Activated T-helper 1 cell treated with anti-CD3 and anti-CD28 coated beads, Interleukin-2, amount 50 U/mL, for 16 hours (primary cell): ENCODE data around the gene SYT9.
"Not testable (repeated sequence)": the region's sequence is repeated elsewhere in the genome, so short reads cannot be mapped to it uniquely, and the experiment has no call there.

Experiments used
- DNase-seq, 2 donors: peaks; one replicate each; pipeline ENCODE4 v3.0.0-alpha.2; 2020; ENCODE audit warnings: low read depth in 1 of 2, low spot score in 1 of 2

SYT9 gene

GRCh38 chr11:7335442-7335841, 83.7 kb downstream of the SYT9 start:
- DNase-seq = not testable (repeated sequence)

DNA sequence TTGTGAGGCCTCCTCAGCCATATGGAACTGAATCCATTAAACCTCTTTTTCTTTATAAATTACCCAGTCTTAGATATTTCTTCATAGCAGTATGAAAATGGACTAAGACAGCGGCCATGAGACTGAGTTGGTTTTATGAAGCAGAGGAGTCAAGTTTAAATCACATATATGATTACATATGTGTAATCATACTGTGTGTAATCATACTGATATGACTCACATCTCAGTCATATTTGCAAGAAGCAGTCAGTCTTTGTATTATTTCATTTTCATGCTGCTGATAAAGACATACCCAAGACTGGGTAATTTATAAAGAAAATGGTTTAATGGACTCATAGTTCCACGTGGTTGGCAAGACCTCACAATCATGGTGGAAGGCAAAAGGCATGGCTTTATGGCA, 89.8 kb downstream of the SYT9 start:
- DNase-seq = no peak

- DNase-seq = no peak
These were observed 96.1 kb downstream of the SYT9 start for GRCh38 chr11:7347611-7348431.

GRCh38 chr11:7348432-7349304, 97.0 kb downstream of the SYT9 start:
- DNase-seq = no peak

- DNase-seq = no peak
These were observed 99.5 kb downstream of the SYT9 start for GRCh38 chr11:7351228-7351627.

DNA sequence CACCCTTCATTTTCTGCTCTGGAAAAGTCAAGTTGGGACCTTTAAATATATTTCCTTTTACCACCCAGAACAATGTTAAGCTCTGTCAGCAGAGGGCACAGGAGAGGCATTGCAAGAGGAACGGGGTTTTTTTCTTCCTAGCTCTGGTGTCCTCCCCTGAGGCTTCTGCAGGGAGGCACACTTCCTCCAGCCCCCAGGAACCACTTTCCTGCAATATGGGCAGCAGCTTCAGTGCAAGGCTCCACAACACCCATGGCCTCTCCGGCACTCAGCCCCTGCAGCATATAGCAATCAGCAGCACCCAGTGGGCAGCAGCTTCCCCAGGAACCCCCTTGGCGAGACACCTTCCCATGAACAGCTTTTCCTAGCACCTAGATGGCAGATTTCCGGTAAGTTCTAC, 101.4 kb downstream of the SYT9 start:
- DNase-seq = no peak

DNA sequence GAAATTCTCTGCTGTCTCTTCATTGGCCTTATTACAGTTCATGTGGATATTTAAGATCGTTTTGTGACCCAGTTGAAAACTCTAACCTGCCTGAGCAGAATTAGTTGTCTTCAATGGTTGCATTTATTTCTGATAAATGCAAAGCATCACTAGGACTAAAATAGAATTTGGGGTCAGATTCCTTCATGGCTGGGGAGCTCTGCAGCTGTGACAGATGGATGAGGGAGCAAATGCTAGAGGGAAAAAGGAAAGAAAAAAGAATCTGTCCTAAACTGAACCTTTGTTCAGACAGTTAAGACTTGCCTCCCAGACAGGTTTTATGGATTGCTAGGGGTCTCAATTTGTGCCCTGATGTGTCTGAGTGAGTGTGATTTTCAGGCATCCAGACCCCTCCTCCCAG, 113.0 kb downstream of the SYT9 start:
- no peak for DNase-seq

- DNase-seq = no peak
These were observed 116.1 kb downstream of the SYT9 start for GRCh38 chr11:7367803-7368202.

DNA sequence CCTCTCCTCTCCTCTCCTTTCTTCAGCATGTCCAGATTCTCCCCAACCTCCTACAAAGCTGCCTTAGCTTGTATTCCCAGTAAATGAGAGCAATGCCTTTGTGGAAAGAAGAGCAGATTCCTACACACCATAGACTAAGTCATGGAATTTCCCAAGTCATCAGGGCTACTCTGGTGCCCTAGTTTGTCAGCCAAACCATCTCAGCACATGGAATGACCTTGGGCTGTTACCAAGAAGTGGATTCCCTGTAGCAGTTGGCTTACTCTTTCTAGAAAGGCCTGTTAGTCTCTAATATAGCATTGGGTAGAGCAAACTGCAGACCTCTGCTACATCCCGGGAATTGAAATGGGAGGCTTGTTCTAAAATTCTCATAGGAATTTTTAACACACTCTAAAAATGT, 124.7 kb downstream of the SYT9 start:
- DNase-seq = no peak

DNA sequence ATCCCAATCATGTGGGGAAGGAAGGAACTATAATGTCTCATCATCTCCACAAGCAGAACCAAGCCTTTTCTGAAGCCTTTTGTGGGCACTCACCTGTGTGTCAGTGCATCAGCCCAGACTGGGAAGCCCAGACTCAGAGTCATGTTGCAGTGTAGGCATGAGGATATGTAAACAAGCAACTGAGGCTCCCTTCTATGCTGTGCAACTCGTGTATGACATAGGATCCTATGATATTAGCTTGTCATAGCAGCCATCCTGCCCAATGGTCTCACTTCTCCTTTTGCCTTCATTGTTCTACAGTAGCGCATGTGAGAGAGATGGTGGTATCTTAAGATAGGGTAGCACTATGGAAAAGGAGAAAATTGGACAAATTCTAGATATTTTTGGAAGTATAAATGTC, 130.2 kb downstream of the SYT9 start:
- DNase-seq = no peak

GRCh38 chr11:7383406-7383805, 131.7 kb downstream of the SYT9 start:
- no peak for DNase-seq

GRCh38 chr11:7384691-7385090, 133.0 kb downstream of the SYT9 start:
- no peak for DNase-seq

- no peak for DNase-seq
These were observed 133.8 kb downstream of the SYT9 start for GRCh38 chr11:7385532-7385931.

- no peak for DNase-seq
These were observed 162.5 kb downstream of the SYT9 start for GRCh38 chr11:7413961-7414915.

GRCh38 chr11:7414973-7415817, 163.5 kb downstream of the SYT9 start:
- no peak for DNase-seq

DNA sequence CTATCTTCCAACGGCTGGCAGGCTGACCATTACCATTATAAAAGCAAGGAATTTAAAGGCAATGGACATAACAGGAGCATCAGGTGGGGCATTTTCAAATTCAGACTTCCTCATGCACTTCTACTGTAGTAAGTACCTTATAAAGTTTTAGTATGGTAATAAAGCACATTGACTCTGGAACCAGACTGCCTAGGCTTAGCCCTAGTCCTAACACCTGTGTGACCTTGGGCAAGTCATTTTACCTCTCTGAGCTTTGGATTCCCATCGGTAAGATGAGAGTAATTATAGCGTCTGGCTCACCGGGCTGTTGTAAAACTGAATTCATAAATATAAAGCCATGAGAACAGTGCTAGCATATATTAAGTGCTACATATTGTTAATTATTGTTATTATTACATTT, 164.4 kb downstream of the SYT9 start:
- DNase-seq = no peak

DNA sequence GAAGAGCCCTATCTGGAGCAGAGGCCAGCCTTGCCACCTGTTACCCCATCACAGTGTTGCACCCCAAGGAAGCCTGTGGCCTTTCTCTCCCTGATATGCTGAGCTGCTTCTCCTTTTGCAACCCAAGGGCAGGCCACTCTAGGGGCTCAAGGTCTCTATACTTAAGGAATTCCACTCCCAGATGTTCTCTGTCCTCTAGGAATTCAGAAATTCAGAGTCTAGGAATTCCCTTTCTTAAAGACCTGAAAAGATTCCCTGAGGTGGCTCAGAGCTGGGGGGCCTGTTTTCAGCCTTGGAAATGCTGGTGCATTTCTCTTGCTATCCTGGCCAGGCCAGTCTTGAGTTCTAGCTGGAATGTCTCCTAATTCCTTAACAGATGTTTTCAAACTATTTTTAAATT, 165.6 kb downstream of the SYT9 start:
- no peak for DNase-seq

DNA sequence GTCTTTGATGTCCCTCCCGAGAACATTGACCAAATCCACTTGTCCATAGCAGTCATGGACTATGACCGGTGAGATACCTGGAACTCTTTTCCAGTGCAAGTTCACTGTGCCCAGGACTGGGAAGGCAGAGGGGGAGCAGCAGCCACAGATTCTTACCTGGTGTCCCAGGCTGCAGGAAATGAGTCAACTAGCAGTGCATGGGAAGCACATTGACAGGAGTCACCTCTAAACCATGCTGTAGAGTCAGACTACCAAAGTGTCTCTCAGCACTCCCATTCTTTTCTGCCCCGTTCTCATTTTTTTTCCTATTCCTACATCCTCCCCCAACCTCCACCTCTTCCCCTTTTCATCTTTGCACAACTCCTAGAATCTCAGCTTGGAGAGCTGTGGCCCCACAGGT, 166.4 kb downstream of the SYT9 start:
- no peak for DNase-seq

GRCh38 chr11:7418906-7419305, 167.2 kb downstream of the SYT9 start:
- no peak for DNase-seq

- DNase-seq = no peak
These were observed 169.4 kb downstream of the SYT9 start for GRCh38 chr11:7421136-7421535.
